Right atrium auricular region (tissue), 2 donors: ENCODE results near the gene PIWIL1. TPM values are rescaled to one million over a fixed set of nuclear protein-coding genes. Genes with fewer than 3 reads are reported as not detected.

Experiments used
- DNase-seq: peaks from one replicate; pipeline ENCODE4 v3.0.0-alpha.2; 2019; ENCODE audit warnings: low spot score
- H3K27ac ChIP-seq, 2 donors: fragments of 200-600 bp; sonication (generic); 1 replicate in 1 of 2; 2 replicates in 1 of 2; pipeline ENCODE4 v1.5.1; 2016 to 2019
- H3K27me3 ChIP-seq, 2 donors: fragments of 200-600 bp; sonication (generic); one replicate each; pipeline versions ENCODE4 v1.5.1 to v1.6.0; 2017 to 2019
- H3K36me3 ChIP-seq: fragments of 200-600 bp; sonication (generic); one replicate; pipeline ENCODE4 v1.5.1; 2016
- H3K4me1 ChIP-seq, 2 donors: fragments of 200-600 bp; sonication (generic); one replicate each; pipeline versions ENCODE4 v1.5.1 to v1.6.0; 2017 to 2019
- H3K4me3 ChIP-seq, 2 donors: fragments of 200-600 bp; sonication (generic); 1 replicate in 1 of 2; 2 replicates in 1 of 2; pipeline ENCODE4 v1.5.1; 2017 to 2019; ENCODE audit warnings: mild to moderate bottlenecking in 1 of 2, moderate library complexity in 1 of 2
- H3K9me3 ChIP-seq, 2 donors: fragments of 200-600 bp; sonication (generic); one replicate each; pipeline ENCODE4 v1.5.1; 2019
- CTCF ChIP-seq, 2 donors: fragments of 200-600 bp; sonication (generic); IDR thresholded peaks; one replicate each; pipeline ENCODE4 v1.5.1; 2019; ENCODE audit warnings: antibody characterized with exemption in 2 of 2
- total RNA-seq, 2 donors: library from RNA; depleted of rRNA; stranded (reverse); fragments of >200 nt; gene quantifications; one replicate each; pipeline ENCODE4 v1.1.0, GENCODE V29; 2016

The PIWIL1 gene
- total RNA-seq, 2 donors from 2014 or later = not detected

- no peak overlapping the region for H3K27ac ChIP-seq
- H3K27me3 ChIP-seq = no peaks in the 10 kb centered on the region
- no peaks in the 10 kb centered on the region for H3K36me3 ChIP-seq
- no peaks in the 10 kb centered on the region for H3K4me1 ChIP-seq
- no peak for DNase-seq
- H3K9me3 ChIP-seq = no peaks in the 10 kb centered on the region
- no peak for TF ChIP-seq CTCF (IDR thresholded peaks at IDR 0.05)
- H3K4me3 ChIP-seq = no peak overlapping the region
Measured at GRCh38 chr12:130367003-130367402, 29.3 kb downstream of the PIWIL1 start.

GRCh38 chr12:130367523-130367922, 29.8 kb downstream of the PIWIL1 start:
- Histone ChIP-seq H3K27ac (no peak overlapping the region), H3K4me3 (no peak overlapping the region), H3K27me3 (no peaks in the 10 kb centered on the region), H3K4me1 (no peaks in the 10 kb centered on the region), H3K36me3 (no peaks in the 10 kb centered on the region), H3K9me3 (no peaks in the 10 kb centered on the region)
- DNase-seq = no peak
- no peak for TF ChIP-seq CTCF (IDR thresholded peaks at IDR 0.05)

- no peaks in the 10 kb centered on the region for H3K27me3 ChIP-seq
- H3K36me3 ChIP-seq = no peaks in the 10 kb centered on the region
- no peaks in the 10 kb centered on the region for H3K4me1 ChIP-seq
- no peak for TF ChIP-seq CTCF (IDR thresholded peaks at IDR 0.05)
- H3K4me3 ChIP-seq = no peak overlapping the region
- no peak for DNase-seq
- no peaks in the 10 kb centered on the region for H3K9me3 ChIP-seq
- no peak overlapping the region for H3K27ac ChIP-seq
Measured at GRCh38 chr12:130369816-130370215, 32.1 kb downstream of the PIWIL1 start.

- TF ChIP-seq CTCF (IDR thresholded peaks at IDR 0.05) = no peak
- no peak for DNase-seq
- Histone ChIP-seq H3K36me3 (no peaks in the 10 kb centered on the region), H3K4me1 (no peaks in the 10 kb centered on the region), H3K9me3 (no peaks in the 10 kb centered on the region), H3K27ac (no peak overlapping the region), H3K27me3 (no peaks in the 10 kb centered on the region), H3K4me3 (no peak overlapping the region)
Measured at GRCh38 chr12:130371296-130371695, 33.6 kb downstream of the PIWIL1 start.

GRCh38 chr12:130372936-130373335, 35.2 kb downstream of the PIWIL1 start:
- Histone ChIP-seq H3K36me3 (no peaks in the 10 kb centered on the region), H3K27ac (no peak overlapping the region), H3K4me3 (no peak overlapping the region), H3K4me1 (no peaks in the 10 kb centered on the region), H3K27me3 (no peaks in the 10 kb centered on the region), H3K9me3 (no peaks in the 10 kb centered on the region)
- no peak for DNase-seq
- TF ChIP-seq CTCF (IDR thresholded peaks at IDR 0.05) = no peak

GRCh38 chr12:130374083-130374482, 36.4 kb downstream of the PIWIL1 start:
- TF ChIP-seq CTCF (IDR thresholded peaks at IDR 0.05) = no peak
- no peaks in the 10 kb centered on the region for H3K9me3 ChIP-seq
- no peaks in the 10 kb centered on the region for H3K4me1 ChIP-seq
- no peak overlapping the region for H3K4me3 ChIP-seq
- H3K36me3 ChIP-seq = no peaks in the 10 kb centered on the region
- no peaks in the 10 kb centered on the region for H3K27me3 ChIP-seq
- no peak for DNase-seq
- H3K27ac ChIP-seq = no peak overlapping the region
